ENCODE data around the gene FXYD1. TPM values are rescaled to one million over a fixed set of nuclear protein-coding genes. Genes with fewer than 3 reads are reported as not detected.
A peak's percentile ranks its signal among the peaks of the same experiment; 100 is the strongest.

FXYD1 gene
- total RNA-seq, 1 donor from 2014 or later: 7.8 TPM

DNA sequence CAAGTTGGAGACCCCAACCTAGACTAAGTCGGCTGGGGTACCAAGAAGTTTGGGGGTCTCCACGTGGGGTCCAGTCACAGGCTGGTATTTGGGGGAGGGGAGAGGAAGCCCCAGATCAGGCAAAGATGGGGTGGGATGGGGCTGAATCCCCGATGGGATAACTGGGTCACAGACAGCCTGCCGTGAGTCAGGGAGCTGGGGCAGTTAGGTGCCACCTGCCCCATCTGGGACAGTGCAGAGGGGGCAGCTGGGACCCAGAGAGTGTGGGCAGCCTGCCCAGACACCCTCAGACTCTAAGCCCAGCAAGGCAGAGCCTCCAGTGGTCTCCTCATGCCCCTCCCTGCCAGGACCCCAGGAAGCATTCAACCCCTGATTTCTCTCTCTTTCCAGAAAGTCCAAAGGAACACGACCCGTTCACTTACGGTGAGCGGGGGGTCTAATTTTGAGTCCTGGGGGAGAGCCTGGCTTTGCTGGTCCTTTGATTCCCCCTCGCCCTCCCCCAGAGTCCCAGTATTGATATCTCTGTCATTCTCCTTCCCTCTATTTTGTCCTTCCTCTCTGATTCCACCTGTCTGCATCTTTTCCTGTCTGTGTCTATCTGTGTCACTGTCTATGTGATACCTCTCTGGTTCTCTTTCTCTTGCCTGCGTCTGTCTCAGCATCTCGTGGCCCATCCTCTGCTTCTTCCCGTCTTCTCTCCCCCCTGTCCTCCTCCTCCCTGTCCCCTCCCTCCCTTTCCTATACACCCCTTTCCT is 1.8 kb downstream of the FXYD1 start:
- peak overlapping the region; percentile 63 for H3K4me3 Mint-ChIP-seq (ENCODE audit: unreplicated experiment)
- no peak for DNase-seq (ENCODE audit: low spot score)
- TF ChIP-seq, protein P1, sequence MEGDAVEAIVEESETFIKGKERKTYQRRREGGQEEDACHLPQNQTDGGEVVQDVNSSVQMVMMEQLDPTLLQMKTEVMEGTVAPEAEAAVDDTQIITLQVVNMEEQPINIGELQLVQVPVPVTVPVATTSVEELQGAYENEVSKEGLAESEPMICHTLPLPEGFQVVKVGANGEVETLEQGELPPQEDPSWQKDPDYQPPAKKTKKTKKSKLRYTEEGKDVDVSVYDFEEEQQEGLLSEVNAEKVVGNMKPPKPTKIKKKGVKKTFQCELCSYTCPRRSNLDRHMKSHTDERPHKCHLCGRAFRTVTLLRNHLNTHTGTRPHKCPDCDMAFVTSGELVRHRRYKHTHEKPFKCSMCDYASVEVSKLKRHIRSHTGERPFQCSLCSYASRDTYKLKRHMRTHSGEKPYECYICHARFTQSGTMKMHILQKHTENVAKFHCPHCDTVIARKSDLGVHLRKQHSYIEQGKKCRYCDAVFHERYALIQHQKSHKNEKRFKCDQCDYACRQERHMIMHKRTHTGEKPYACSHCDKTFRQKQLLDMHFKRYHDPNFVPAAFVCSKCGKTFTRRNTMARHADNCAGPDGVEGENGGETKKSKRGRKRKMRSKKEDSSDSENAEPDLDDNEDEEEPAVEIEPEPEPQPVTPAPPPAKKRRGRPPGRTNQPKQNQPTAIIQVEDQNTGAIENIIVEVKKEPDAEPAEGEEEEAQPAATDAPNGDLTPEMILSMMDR (IDR thresholded peaks at IDR 0.05): no peak
- peak overlapping the region; percentile 49 for H3K27ac Mint-ChIP-seq (ENCODE audit: unreplicated experiment)
- H3K9me3 Mint-ChIP-seq (ENCODE audit: low read depth): no peaks in the 10 kb centered on the region
- H3K27me3 Mint-ChIP-seq (ENCODE audit: low read depth): peaks cover 17% of the 10 kb centered on the region
- peaks cover 52% of the 10 kb centered on the region for H3K4me1 Mint-ChIP-seq (ENCODE audit: low read depth)
- H3K36me3 Mint-ChIP-seq (ENCODE audit: low read depth): no peaks in the 10 kb centered on the region

DNA sequence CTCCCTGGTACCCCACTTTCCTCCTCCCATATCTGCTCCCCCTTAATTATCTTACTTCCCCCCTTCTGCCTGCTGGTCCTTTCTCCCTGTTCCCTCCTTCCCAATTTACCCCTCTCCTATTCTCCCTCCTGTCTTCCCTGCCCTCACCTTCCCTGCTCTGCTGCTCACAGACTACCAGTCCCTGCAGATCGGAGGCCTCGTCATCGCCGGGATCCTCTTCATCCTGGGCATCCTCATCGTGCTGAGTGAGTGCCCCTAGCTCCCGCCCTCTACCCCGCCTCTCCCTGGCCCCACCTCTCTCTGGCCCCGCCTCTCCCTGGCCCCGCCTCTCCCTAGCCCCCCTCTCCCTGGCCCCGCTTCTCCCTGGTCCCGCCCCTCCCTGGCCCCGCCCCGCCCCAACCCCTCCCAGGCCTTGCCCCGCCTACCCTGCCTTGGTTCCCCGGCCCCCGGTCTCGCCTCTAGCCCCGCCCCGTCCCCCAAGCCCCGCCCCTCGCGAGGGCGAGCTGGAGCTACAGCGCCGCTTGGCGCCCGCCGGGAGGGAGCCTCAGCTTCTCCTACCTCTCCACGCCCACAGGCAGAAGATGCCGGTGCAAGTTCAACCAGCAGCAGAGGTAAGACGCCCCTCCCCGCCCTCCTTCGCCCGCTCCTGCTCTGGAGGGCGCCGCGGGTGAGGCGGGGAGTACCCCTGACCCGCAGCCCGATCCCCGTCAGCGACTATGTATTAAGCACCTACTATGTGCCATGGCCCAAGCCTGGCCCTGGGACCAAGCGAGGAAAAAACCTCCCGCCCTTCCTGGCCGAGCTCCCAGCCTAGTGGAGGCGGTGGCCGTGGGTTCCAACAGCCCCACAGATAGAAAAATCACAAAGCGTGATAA is 2.6 kb downstream of the FXYD1 start:
- TF ChIP-seq, protein P1 (IDR thresholded peaks at IDR 0.05): peak; percentile 65
- Mint-ChIP-seq H3K36me3 (ENCODE audit: low read depth) (no peaks in the 10 kb centered on the region), H3K4me1 (ENCODE audit: low read depth) (peaks cover 48% of the 10 kb centered on the region), H3K4me3 (ENCODE audit: unreplicated experiment) (peak overlapping the region; percentile 63), H3K9me3 (ENCODE audit: low read depth) (no peaks in the 10 kb centered on the region), H3K27me3 (ENCODE audit: low read depth) (peaks cover 17% of the 10 kb centered on the region), H3K27ac (ENCODE audit: unreplicated experiment) (peak overlapping the region; percentile 77)
- no peak for DNase-seq (ENCODE audit: low spot score)

DNA sequence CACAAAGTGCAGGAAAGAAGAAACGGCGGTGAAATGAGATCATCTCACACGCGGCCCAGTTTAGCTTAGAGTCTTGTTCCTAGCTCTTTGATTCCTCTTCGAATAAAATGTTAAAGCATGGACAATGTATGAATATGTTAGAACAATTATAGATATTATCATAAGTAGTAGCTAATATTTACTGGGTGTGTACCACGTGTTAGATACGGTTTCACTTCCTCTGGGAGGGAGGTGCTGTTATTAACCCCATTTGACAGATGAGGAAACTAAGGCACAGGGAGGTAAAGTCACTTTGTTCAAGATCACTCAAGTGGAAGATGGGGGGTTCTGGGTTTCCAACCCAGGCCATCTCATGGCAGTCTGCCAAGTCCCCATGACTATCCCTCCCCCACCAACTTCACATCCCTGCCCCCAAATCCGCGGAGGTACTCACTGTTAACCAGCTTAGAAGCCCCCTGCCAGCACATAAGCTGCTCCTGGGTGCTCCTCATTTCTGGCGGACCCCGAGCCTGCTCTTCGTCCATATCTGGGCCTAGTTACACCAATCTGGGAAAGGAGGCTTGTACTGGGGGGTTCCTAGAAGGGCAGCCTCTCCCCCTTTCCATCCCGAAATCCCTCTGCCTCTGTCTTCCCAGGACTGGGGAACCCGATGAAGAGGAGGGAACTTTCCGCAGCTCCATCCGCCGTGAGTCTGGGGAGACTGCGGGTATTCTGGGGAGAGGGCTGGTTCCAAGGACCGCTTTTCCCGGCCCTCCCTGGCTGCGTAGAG is 3.4 kb downstream of the FXYD1 start:
- Mint-ChIP-seq H3K36me3 (ENCODE audit: low read depth) (no peaks in the 10 kb centered on the region), H3K27me3 (ENCODE audit: low read depth) (peaks cover 17% of the 10 kb centered on the region), H3K4me1 (ENCODE audit: low read depth) (peaks cover 48% of the 10 kb centered on the region), H3K9me3 (ENCODE audit: low read depth) (no peaks in the 10 kb centered on the region), H3K27ac (ENCODE audit: unreplicated experiment) (no peak overlapping the region), H3K4me3 (ENCODE audit: unreplicated experiment) (no peak overlapping the region)
- TF ChIP-seq, protein P1 (IDR thresholded peaks at IDR 0.05): no peak
- no peak for DNase-seq (ENCODE audit: low spot score)

DNA sequence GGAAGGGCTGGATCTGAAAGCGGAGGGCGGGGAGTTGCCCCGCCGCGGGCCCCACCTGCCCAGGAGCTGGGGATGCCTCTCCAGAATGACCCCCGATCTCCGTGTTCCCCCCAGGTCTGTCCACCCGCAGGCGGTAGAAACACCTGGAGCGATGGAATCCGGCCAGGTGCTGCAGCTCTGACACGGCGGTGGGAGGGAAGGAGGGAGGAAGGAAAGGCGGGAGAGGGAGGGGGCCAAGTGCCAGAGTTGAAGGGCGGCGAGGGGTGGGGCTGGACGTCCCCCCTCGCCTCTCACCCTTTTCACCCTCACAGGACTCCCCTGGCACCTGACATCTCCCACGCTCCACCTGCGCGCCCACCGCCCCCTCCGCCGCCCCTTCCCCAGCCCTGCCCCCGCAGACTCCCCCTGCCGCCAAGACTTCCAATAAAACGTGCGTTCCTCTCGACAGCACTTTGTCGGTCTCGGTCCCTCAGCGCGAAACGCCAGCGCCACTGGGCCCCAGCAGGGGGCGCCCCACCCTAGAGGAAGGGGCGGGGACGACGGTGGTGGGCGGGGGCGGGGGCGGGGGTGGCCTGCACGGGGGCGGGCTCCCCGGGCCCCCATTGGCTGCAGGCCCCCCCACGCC is 4.1 kb downstream of the FXYD1 start:
- Mint-ChIP-seq H3K27ac (ENCODE audit: unreplicated experiment) (no peak overlapping the region), H3K9me3 (ENCODE audit: low read depth) (no peaks in the 10 kb centered on the region), H3K36me3 (ENCODE audit: low read depth) (no peaks in the 10 kb centered on the region), H3K27me3 (ENCODE audit: low read depth) (peaks cover 17% of the 10 kb centered on the region), H3K4me3 (ENCODE audit: unreplicated experiment) (no peak overlapping the region), H3K4me1 (ENCODE audit: low read depth) (peaks cover 48% of the 10 kb centered on the region)
- TF ChIP-seq, protein P1 (IDR thresholded peaks at IDR 0.05): peak; percentile 84
- DNase-seq (ENCODE audit: low spot score): no peak

All from chondrocyte (in vitro differentiated cells).